ENCODE results near the gene TNFRSF8.

Gene TNFRSF8

DNA sequence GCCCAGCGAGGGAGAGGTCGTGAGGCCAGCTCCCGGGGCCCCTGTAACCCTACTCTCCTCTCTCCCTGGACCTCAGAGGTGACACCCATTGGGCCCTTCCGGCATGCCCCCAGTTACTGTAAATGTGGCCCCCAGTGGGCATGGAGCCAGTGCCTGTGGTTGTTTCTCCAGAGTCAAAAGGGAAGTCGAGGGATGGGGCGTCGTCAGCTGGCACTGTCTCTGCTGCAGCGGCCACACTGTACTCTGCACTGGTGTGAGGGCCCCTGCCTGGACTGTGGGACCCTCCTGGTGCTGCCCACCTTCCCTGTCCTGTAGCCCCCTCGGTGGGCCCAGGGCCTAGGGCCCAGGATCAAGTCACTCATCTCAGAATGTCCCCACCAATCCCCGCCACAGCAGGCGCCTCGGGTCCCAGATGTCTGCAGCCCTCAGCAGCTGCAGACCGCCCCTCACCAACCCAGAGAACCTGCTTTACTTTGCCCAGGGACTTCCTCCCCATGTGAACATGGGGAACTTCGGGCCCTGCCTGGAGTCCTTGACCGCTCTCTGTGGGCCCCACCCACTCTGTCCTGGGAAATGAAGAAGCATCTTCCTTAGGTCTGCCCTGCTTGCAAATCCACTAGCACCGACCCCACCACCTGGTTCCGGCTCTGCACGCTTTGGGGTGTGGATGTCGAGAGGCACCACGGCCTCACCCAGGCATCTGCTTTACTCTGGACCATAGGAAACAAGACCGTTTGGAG is 80.0 kb downstream of the TNFRSF8 start:
- no peak for DNase-seq (ENCODE audit: low spot score)

DNA sequence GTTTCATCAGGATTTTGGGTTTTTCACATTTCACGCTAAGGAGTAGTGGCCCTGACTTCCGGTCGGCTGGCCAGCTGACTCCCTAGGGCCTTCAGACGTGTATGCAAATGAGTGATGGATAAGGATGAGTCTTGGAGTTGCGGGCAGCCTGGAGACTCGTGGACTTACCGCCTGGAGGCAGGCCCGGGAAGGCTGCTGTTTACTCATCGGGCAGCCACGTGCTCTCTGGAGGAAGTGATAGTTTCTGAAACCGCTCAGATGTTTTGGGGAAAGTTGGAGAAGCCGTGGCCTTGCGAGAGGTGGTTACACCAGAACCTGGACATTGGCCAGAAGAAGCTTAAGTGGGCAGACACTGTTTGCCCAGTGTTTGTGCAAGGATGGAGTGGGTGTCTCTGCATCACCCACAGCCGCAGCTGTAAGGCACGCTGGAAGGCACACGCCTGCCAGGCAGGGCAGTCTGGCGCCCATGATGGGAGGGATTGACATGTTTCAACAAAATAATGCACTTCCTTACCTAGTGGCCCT is 80.6 kb downstream of the TNFRSF8 start:
- peak; percentile 49 for DNase-seq (ENCODE audit: low spot score)

DNA sequence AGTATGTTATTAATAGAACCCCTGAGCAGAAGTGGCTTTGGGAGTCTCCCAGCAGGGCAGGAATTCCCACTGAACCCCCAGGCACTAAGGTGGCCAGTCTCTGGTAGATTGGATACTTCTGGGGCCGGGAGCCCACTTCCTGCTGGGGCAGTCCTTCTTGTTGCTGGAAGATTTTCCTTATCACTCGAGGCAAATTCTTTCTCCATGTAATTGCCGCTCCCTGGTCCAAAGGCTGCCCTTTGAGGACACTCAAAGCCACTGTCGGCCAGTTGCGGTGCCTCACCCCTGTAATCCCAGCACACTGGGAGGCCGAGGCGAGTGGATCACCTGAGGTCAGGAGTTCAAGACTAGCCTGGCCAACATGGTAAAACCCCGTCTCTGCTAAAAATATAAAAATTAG is 81.1 kb downstream of the TNFRSF8 start:
- DNase-seq (ENCODE audit: low spot score): no peak

GRCh38 chr1:12144969-12145368 is 81.9 kb downstream of the TNFRSF8 start:
- no peak for DNase-seq (ENCODE audit: low spot score)

DNA sequence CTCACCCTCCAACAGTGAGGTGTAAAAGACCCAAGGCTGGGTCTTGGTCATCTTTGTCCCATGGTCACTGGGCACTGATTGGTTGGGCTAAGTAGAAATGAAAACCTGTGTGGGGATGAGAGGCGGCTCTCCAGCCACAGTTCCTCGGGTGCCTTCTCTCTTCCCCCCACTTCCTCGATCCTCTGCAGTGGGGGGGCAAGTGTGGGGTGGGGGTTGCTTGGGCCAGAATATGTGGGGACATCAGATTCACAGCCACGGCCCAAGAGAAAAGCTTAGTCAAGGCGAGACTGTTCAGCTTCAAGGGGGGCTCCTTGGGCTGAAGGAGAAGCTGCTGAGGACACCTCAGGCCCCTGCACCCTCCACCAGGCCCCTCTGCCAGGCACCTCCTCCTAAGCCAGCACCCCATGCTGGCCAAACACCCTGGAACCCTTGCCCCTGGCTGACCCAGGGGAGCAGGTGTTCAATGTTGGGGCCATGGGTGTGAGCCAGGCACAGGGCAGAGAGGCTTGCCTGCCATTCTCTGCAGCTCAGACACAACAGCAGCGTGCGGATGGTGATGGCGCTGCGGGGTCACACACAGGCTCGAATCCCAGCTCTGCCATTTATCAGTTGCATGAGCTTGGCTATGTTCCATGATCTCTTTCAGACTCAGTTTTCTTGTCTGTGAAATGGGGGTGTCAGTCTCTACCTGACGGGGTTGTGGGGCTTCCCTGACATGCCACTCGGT is 82.7 kb downstream of the TNFRSF8 start:
- DNase-seq (ENCODE audit: low spot score): no peak

DNA sequence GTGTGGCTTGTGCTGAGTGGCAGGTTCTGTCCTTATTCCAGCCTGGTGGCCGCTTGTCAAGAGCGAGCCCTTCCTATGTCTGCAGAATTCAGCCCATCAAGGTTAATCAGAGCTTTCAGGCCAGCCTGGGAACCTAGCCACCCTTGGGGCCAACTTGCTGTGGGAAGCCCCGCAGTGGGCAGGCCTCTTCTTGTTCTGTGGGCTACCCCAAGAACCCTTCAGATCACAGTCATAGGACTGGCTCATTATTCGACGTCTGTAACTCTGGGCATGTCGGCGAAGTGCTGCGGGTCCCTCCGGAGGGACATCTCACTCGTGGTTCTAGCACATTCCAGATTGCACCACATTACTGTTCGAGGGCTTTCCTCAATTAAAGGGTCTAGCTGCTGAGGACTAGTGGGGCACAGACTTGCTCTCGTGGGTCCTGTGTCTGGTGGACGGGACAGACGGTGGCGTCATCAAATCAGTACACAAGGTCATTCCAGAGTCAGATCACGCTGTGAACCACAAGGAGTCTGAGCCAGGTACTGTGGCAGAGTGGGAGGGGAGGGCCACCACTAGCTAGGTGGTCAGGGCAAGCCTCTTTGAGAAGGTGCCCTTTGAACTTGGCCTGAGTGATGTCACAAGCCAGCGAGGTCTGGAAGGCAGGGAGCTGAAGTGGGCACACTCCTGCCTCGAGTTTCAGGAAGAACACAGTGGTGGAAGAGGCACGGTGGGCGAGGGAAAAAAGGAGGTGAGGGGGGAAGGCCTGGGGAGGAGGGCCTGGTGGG is 83.4 kb downstream of the TNFRSF8 start:
- DNase-seq (ENCODE audit: low spot score): no peak

GRCh38 chr1:12147201-12147701 is 84.1 kb downstream of the TNFRSF8 start:
- no peak for DNase-seq (ENCODE audit: low spot score)

DNA sequence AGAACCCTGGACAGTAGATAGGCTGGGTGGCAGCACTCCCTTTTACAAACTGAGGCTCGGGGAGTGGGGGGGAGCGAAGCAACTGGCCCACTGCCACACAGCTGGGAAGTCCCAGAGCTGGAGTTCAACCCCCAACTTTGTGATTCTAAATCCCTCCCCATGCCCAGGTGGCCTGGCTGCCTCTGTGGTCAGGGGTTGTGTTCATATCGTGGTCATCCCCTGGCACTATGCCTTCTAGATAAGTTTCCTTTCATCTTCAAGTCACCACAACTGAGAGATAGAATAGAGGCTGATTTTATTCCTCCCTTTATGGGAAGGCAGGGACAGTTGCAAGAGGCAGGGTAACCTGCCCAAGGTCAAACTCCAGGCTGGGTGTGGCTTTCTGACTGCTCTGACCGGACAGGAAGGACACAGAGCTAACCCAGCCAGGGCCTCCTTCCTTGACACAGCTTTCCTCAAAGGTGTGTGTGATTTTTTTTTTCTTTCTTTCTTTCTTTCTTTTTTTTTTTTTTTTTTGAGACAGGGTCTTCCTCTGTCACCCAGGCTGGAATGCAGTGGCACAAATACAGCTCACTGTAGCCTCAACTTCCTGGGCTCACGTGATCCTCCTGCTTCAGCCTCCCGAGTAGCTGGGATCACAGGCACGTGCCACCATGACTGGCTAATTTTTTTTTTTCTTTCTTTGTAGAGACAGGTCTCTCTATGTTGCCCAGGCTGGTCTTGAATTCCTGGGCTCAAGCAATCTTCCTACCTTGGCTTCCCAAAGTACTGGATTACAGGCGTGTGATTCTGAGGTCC is 85.3 kb downstream of the TNFRSF8 start:
- DNase-seq (ENCODE audit: low spot score): no peak

DNA sequence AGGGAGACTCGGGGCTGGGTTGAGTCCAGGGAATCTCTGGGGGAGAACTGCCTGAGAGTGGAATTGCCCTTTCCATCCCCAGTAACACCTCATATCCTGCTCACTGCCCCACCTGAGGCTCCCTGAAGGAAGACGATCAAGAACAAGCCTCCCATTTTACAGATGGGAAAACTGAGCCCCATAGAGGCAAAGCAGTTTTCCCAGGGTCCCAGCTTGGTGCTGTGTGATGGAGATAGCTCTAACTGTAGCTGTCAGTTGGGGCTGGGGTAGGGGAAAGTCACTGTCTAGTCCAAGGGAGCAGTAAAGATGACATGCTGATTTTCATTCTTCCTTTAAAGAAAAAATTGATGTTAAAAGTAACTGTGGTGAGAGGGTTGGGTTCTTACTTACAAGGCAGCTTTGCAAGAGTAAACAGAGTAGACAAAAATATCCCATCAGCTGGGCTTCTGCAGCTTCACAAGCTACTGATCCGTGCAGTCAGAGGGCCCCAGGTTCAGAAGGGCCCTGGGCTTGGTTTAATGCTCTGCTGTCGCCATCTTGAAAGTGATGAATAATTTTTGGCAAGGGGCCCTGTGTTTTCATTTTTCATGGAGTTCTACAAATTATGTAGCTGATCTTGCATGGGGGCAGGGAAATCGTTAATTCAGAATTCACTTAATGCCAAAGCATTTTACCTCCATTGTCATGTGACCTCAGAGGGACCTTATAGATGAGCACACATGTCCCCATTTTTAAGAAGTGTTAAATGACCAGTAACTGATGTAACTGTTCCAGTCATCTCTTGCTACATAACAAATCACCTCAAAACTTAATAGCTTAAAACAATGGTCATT is 86.1 kb downstream of the TNFRSF8 start:
- DNase-seq (ENCODE audit: low spot score): no peak

GRCh38 chr1:12149791-12150175 is 86.7 kb downstream of the TNFRSF8 start:
- DNase-seq (ENCODE audit: low spot score): no peak

GRCh38 chr1:12150456-12151200 is 87.5 kb downstream of the TNFRSF8 start:
- DNase-seq (ENCODE audit: low spot score): peak; percentile 69

GRCh38 chr1:12151465-12151864 is 88.4 kb downstream of the TNFRSF8 start:
- no peak for DNase-seq (ENCODE audit: low spot score)

- no peak for DNase-seq (ENCODE audit: low spot score)
Measured at GRCh38 chr1:12152113-12152891, 89.2 kb downstream of the TNFRSF8 start.

GRCh38 chr1:12153181-12153785 is 90.2 kb downstream of the TNFRSF8 start:
- DNase-seq (ENCODE audit: low spot score): peak; percentile 34

GRCh38 chr1:12155328-12155727 is 92.2 kb downstream of the TNFRSF8 start:
- no peak for DNase-seq (ENCODE audit: low spot score)

DNA sequence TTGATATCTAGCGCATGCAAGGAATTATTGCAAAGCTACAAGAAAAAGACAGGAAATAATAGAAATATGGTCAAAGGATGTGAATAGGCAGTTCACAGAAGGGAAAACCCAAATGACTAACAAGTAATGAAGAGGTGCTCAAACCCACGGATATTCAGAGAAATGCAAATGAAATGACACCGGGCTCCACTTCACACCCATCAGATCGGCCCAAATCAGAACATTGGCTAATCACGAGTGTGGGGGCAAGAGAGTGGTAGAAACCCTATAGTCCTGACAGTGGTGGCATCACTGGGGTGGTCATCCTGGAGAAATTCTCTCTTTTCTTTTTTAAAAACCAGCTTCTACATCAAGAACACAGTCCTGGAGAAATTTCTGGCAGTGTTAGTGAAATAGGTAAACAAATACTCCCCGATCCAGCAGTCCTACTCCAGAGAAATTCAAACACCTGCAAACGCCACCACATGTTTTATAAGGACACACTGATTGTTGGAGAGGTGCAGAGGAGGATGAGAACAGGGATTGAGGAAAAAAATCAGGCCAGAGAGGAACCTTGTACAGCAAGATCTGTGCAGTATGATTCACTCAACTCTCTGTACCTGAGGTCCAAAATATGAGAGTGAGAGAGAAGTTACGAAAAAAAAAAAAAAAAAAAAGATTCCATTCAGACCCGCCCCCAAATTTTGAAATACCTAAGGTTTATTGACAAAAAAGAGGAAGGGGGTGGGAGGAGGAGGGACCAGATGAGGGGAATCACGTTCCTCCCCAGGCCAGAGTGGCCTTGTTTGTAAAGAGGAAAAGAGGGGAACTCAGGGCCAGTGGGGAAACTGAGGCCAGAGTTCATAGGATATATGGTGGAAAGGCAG is 94.5 kb downstream of the TNFRSF8 start:
- peak; percentile 60 for DNase-seq (ENCODE audit: low spot score)

DNA sequence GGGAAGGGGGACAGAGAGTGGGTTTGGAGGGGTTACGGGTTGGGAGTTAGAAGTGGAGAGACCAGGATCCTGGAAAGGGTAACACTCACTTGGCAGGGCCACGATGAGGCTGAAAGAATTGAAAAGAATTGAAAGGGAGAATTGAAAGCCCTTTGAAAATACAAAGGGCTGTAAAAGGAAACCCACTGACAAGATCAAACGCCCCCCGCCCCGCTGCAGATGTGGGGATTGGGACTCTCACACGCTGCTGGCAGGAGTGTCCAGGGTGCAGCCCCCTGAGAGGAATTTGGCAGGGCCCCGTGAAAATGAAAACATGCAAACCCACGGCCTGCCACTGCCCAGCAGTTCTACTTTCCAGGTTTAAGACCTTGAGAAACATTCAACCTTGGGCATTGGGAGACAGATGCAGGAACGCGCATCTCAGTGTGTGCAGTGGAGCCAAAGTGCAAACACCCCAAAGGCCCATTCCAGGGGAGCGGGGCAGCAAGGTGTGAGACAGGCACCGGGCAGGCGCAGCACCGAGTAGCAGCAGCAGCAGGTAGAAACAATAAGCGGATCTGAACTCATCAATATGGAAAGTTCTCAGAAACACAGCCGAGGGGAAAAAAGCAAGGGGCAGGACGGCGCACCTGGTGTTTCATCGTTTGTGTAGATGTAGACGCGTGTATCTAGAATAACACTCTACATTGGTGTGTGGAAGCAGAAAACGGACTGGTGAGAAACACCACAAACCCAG is 95.4 kb downstream of the TNFRSF8 start:
- no peak for DNase-seq (ENCODE audit: low spot score)
